ENCODE data around the gene APCDD1.
A peak's percentile ranks its signal among the peaks of the same experiment; 100 is the strongest.

The APCDD1 gene

DNA sequence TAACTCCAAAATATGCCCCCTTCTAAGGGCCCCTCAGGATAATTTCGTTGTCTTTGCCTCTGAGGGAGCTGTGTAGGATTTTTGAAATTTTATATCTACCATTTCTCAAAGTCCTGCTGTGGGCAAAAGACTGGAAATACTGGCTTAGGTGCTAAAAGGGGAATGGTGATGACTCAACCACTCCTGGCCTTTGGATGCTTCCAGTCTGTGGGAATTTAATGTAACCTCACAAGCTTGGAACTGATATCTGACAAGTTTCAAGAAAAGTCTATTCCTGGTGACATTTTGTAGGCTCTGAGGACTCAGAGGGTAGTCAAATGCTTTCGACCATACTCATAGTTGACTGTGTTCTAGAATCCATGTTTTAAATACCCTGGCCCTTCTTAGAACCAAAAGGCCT lies 3.4 kb upstream of the APCDD1 start:
- H3K4me1 ChIP-seq (ENCODE audit: control insufficient read depth in 2 of 2, insufficient read depth in 2 of 2, low read length in 2 of 2), result peaks cover 0 to 4% of the 10 kb centered on the region in 2 donors
- H3K9ac ChIP-seq (ENCODE audit: low read depth in 1 of 2, low read length in 2 of 2), result no peak overlapping the region
- no peaks in the 10 kb centered on the region for H3K9me3 ChIP-seq (ENCODE audit: control insufficient read depth in 2 of 2, low read length in 2 of 2)
- H3K27me3 ChIP-seq (ENCODE audit: control insufficient read depth in 2 of 2, insufficient read depth in 2 of 2, low read length in 2 of 2), result peaks cover 3 to 8% of the 10 kb centered on the region in 2 donors
- no peaks in the 10 kb centered on the region for H3K36me3 ChIP-seq (ENCODE audit: control insufficient read depth in 2 of 2, insufficient read depth in 2 of 2, low read length in 2 of 2)
- no peak overlapping the region for H3K4me3 ChIP-seq (ENCODE audit: low read length in 2 of 2)
- no peak overlapping the region for H3K27ac ChIP-seq (ENCODE audit: low read depth in 2 of 2, low read length in 2 of 2)

- Histone ChIP-seq H3K9me3 (ENCODE audit: control insufficient read depth in 2 of 2, low read length in 2 of 2) (no peaks in the 10 kb centered on the region), H3K4me1 (ENCODE audit: control insufficient read depth in 2 of 2, insufficient read depth in 2 of 2, low read length in 2 of 2) (peaks cover 0 to 4% of the 10 kb centered on the region in 2 donors), H3K36me3 (ENCODE audit: control insufficient read depth in 2 of 2, insufficient read depth in 2 of 2, low read length in 2 of 2) (no peaks in the 10 kb centered on the region), H3K27ac (ENCODE audit: low read depth in 2 of 2, low read length in 2 of 2) (no peak overlapping the region), H3K4me3 (ENCODE audit: low read length in 2 of 2) (no peak overlapping the region), H3K9ac (ENCODE audit: low read depth in 1 of 2, low read length in 2 of 2) (no peak overlapping the region), H3K27me3 (ENCODE audit: control insufficient read depth in 2 of 2, insufficient read depth in 2 of 2, low read length in 2 of 2) (peaks cover 0 to 8% of the 10 kb centered on the region in 2 donors)
These were observed 1.1 kb upstream of the APCDD1 start for GRCh38 chr18:10453261-10453805.

GRCh38 chr18:10454681-10455557 lies 484 bp downstream of the APCDD1 start:
- no peaks in the 10 kb centered on the region for H3K36me3 ChIP-seq (ENCODE audit: control insufficient read depth in 2 of 2, insufficient read depth in 2 of 2, low read length in 2 of 2)
- H3K9me3 ChIP-seq (ENCODE audit: control insufficient read depth in 2 of 2, low read length in 2 of 2), result no peaks in the 10 kb centered on the region
- peak overlapping the region; percentile 53 to 75 for H3K4me3 ChIP-seq (ENCODE audit: low read length in 2 of 2)
- peaks cover 0 to 4% of the 10 kb centered on the region in 2 donors for H3K4me1 ChIP-seq (ENCODE audit: control insufficient read depth in 2 of 2, insufficient read depth in 2 of 2, low read length in 2 of 2)
- H3K27me3 ChIP-seq (ENCODE audit: control insufficient read depth in 2 of 2, insufficient read depth in 2 of 2, low read length in 2 of 2), result peaks cover 0 to 8% of the 10 kb centered on the region in 2 donors
- peak overlapping the region; percentile 60 to 71 for H3K9ac ChIP-seq (ENCODE audit: low read depth in 1 of 2, low read length in 2 of 2)
- H3K27ac ChIP-seq (ENCODE audit: low read depth in 2 of 2, low read length in 2 of 2), result peak overlapping the region; percentile 35 to 59

DNA sequence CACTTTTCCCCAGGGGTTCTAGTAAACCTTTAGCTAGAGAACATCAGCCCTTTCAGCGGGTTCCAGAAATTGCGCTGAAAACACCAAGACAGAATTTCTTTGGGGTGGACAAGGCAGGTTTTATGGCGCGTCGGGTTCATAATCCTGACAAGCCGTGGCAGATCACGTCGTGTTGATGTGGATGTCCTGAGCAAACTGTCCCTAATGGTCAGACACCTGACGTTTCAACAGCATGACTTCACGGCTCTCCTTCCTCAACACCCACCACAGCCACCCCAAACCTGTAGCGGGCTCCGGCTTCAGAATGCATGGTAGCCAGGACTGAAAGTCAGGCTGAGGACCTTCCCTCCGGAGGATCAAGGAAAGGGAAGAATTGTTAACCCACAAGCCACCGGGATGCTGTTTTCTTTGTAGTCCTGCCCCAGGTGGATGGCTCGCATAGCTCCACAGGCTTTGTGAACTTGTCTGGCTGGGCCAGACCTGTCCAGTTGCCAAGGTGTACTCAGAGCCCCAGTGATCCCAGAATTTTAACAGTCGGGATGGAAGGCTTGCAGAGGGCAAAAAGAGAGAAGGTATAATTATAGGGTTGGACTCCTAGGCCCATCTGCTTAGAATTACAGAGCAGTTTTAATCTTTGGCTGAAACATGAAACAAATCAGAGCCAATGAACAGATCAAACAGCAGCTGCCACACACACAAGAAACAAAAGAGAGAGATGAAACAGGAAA lies 1.5 kb downstream of the APCDD1 start:
- peak overlapping the region; percentile 53 to 75 for H3K4me3 ChIP-seq (ENCODE audit: low read length in 2 of 2)
- H3K27ac ChIP-seq (ENCODE audit: low read depth in 2 of 2, low read length in 2 of 2), result peak overlapping the region; percentile 35 to 59
- H3K4me1 ChIP-seq (ENCODE audit: control insufficient read depth in 2 of 2, insufficient read depth in 2 of 2, low read length in 2 of 2), result peaks cover 0 to 4% of the 10 kb centered on the region in 2 donors
- H3K36me3 ChIP-seq (ENCODE audit: control insufficient read depth in 2 of 2, insufficient read depth in 2 of 2, low read length in 2 of 2), result no peaks in the 10 kb centered on the region
- no peaks in the 10 kb centered on the region for H3K9me3 ChIP-seq (ENCODE audit: control insufficient read depth in 2 of 2, low read length in 2 of 2)
- peak overlapping the region; percentile 60 to 71 for H3K9ac ChIP-seq (ENCODE audit: low read depth in 1 of 2, low read length in 2 of 2)
- peaks cover 0 to 8% of the 10 kb centered on the region in 2 donors for H3K27me3 ChIP-seq (ENCODE audit: control insufficient read depth in 2 of 2, insufficient read depth in 2 of 2, low read length in 2 of 2)

- Histone ChIP-seq H3K27ac (ENCODE audit: low read depth in 2 of 2, low read length in 2 of 2) (no peak overlapping the region), H3K4me1 (ENCODE audit: control insufficient read depth in 2 of 2, insufficient read depth in 2 of 2, low read length in 2 of 2) (peaks cover 0 to 4% of the 10 kb centered on the region in 2 donors), H3K27me3 (ENCODE audit: control insufficient read depth in 2 of 2, insufficient read depth in 2 of 2, low read length in 2 of 2) (peaks cover 0 to 8% of the 10 kb centered on the region in 2 donors), H3K9ac (ENCODE audit: low read depth in 1 of 2, low read length in 2 of 2) (no peak overlapping the region), H3K9me3 (ENCODE audit: control insufficient read depth in 2 of 2, low read length in 2 of 2) (no peaks in the 10 kb centered on the region), H3K4me3 (ENCODE audit: low read length in 2 of 2) (no peak overlapping the region), H3K36me3 (ENCODE audit: control insufficient read depth in 2 of 2, insufficient read depth in 2 of 2, low read length in 2 of 2) (no peaks in the 10 kb centered on the region)
These were observed 2.3 kb downstream of the APCDD1 start for GRCh38 chr18:10456718-10457117.

DNA sequence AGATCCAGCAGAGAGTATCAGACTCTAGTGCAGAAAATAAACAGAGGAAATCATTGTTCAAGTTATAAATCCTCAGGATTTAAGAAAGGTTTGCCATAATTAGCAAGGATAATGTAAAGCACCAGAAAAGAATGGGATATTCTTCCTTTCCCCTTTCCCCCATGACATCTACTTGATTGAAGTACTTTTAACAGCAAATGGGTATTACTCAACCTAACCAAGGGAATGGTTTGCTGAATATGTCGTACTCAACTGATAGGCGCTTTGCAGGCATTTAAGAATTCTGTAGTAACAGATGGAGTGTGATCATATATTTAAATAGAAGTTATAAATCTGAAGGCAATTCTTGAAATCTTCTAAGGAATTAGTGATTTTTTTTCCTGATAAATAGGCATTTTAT lies 2.7 kb downstream of the APCDD1 start:
- H3K4me3 ChIP-seq (ENCODE audit: low read length in 2 of 2), result no peak overlapping the region
- peaks cover 0 to 8% of the 10 kb centered on the region in 2 donors for H3K27me3 ChIP-seq (ENCODE audit: control insufficient read depth in 2 of 2, insufficient read depth in 2 of 2, low read length in 2 of 2)
- H3K4me1 ChIP-seq (ENCODE audit: control insufficient read depth in 2 of 2, insufficient read depth in 2 of 2, low read length in 2 of 2), result peaks cover 0 to 4% of the 10 kb centered on the region in 2 donors
- no peaks in the 10 kb centered on the region for H3K36me3 ChIP-seq (ENCODE audit: control insufficient read depth in 2 of 2, insufficient read depth in 2 of 2, low read length in 2 of 2)
- H3K9ac ChIP-seq (ENCODE audit: low read depth in 1 of 2, low read length in 2 of 2), result no peak overlapping the region
- no peak overlapping the region for H3K27ac ChIP-seq (ENCODE audit: low read depth in 2 of 2, low read length in 2 of 2)
- H3K9me3 ChIP-seq (ENCODE audit: control insufficient read depth in 2 of 2, low read length in 2 of 2), result no peaks in the 10 kb centered on the region

DNA sequence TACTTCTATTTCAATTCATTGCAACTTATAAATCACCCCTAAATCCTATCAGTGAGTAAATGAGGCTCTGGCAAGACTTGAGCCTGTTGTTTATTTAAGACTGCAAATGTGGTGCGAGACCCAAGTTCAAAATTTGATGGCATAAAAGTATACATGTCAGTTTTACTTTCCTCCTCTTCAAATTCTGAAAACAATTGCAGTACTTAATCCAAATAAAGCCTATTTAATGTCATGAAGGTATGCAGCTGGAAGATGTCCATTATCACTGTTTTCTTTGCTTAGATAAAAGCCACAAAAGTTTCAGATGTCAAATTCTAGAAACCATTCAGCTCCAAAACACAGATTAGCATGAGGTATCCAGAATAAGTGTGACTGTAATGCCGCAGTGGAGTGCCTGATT lies 3.3 kb downstream of the APCDD1 start:
- Histone ChIP-seq H3K9me3 (ENCODE audit: control insufficient read depth in 2 of 2, low read length in 2 of 2) (no peaks in the 10 kb centered on the region), H3K27ac (ENCODE audit: low read depth in 2 of 2, low read length in 2 of 2) (no peak overlapping the region), H3K9ac (ENCODE audit: low read depth in 1 of 2, low read length in 2 of 2) (no peak overlapping the region), H3K36me3 (ENCODE audit: control insufficient read depth in 2 of 2, insufficient read depth in 2 of 2, low read length in 2 of 2) (no peaks in the 10 kb centered on the region), H3K4me3 (ENCODE audit: low read length in 2 of 2) (no peak overlapping the region), H3K4me1 (ENCODE audit: control insufficient read depth in 2 of 2, insufficient read depth in 2 of 2, low read length in 2 of 2) (peaks cover 0 to 4% of the 10 kb centered on the region in 2 donors), H3K27me3 (ENCODE audit: control insufficient read depth in 2 of 2, insufficient read depth in 2 of 2, low read length in 2 of 2) (peaks cover 0 to 8% of the 10 kb centered on the region in 2 donors)

GRCh38 chr18:10458691-10459090 lies 4.3 kb downstream of the APCDD1 start:
- no peaks in the 10 kb centered on the region for H3K36me3 ChIP-seq (ENCODE audit: control insufficient read depth in 2 of 2, insufficient read depth in 2 of 2, low read length in 2 of 2)
- no peak overlapping the region for H3K4me3 ChIP-seq (ENCODE audit: low read length in 2 of 2)
- H3K27ac ChIP-seq (ENCODE audit: low read depth in 2 of 2, low read length in 2 of 2), result no peak overlapping the region
- H3K9ac ChIP-seq (ENCODE audit: low read depth in 1 of 2, low read length in 2 of 2), result no peak overlapping the region
- H3K27me3 ChIP-seq (ENCODE audit: control insufficient read depth in 2 of 2, insufficient read depth in 2 of 2, low read length in 2 of 2), result peaks cover 0 to 8% of the 10 kb centered on the region in 2 donors
- H3K4me1 ChIP-seq (ENCODE audit: control insufficient read depth in 2 of 2, insufficient read depth in 2 of 2, low read length in 2 of 2), result peaks cover 0 to 4% of the 10 kb centered on the region in 2 donors
- no peaks in the 10 kb centered on the region for H3K9me3 ChIP-seq (ENCODE audit: control insufficient read depth in 2 of 2, low read length in 2 of 2)

- Histone ChIP-seq H3K4me1 (ENCODE audit: control insufficient read depth in 2 of 2, insufficient read depth in 2 of 2, low read length in 2 of 2) (peaks cover 0 to 4% of the 10 kb centered on the region in 2 donors), H3K9ac (ENCODE audit: low read depth in 1 of 2, low read length in 2 of 2) (no peak overlapping the region), H3K27ac (ENCODE audit: low read depth in 2 of 2, low read length in 2 of 2) (no peak overlapping the region)
These were observed 5.2 kb downstream of the APCDD1 start for GRCh38 chr18:10459587-10459986.

More at GRCh38 chr18:10459587-10459986, 5.2 kb downstream of the APCDD1 start:
- H3K27me3 ChIP-seq (ENCODE audit: control insufficient read depth in 2 of 2, insufficient read depth in 2 of 2, low read length in 2 of 2), result peaks cover 0 to 8% of the 10 kb centered on the region in 2 donors
- H3K4me3 ChIP-seq (ENCODE audit: low read length in 2 of 2), result no peak overlapping the region
- no peaks in the 10 kb centered on the region for H3K36me3 ChIP-seq (ENCODE audit: control insufficient read depth in 2 of 2, insufficient read depth in 2 of 2, low read length in 2 of 2)
- H3K9me3 ChIP-seq (ENCODE audit: control insufficient read depth in 2 of 2, low read length in 2 of 2), result no peaks in the 10 kb centered on the region
